ENCODE results near the gene SFXN5.

Gene SFXN5

GRCh38 chr2:72940786-72941185 is 130.7 kb downstream of the SFXN5 start:
- no peak for DNase-seq (ENCODE audit: low read depth)

GRCh38 chr2:72940361-72940760 is 131.2 kb downstream of the SFXN5 start:
- no peak for DNase-seq (ENCODE audit: low read depth)

- no peak for DNase-seq (ENCODE audit: low read depth)
These were observed 133.1 kb downstream of the SFXN5 start for GRCh38 chr2:72938455-72938854.

- DNase-seq (ENCODE audit: low read depth): no peak
These were observed 134.2 kb downstream of the SFXN5 start for GRCh38 chr2:72937356-72937669.

GRCh38 chr2:72936660-72937355 is 134.7 kb downstream of the SFXN5 start:
- DNase-seq (ENCODE audit: low read depth): no peak

- DNase-seq (ENCODE audit: low read depth): no peak
These were observed 135.9 kb downstream of the SFXN5 start for GRCh38 chr2:72935611-72935957.

GRCh38 chr2:72934683-72935610 is 136.6 kb downstream of the SFXN5 start:
- no peak for DNase-seq (ENCODE audit: low read depth)

GRCh38 chr2:72933646-72934151 is 137.8 kb downstream of the SFXN5 start:
- DNase-seq (ENCODE audit: low read depth): no peak

- DNase-seq (ENCODE audit: low read depth): no peak
These were observed 138.3 kb downstream of the SFXN5 start for GRCh38 chr2:72933207-72933606.

GRCh38 chr2:72932805-72933204 is 138.7 kb downstream of the SFXN5 start:
- no peak for DNase-seq (ENCODE audit: low read depth)

- no peak for DNase-seq (ENCODE audit: low read depth)
These were observed 139.3 kb downstream of the SFXN5 start for GRCh38 chr2:72932045-72932740.

- DNase-seq (ENCODE audit: low read depth): no peak
These were observed 140.1 kb downstream of the SFXN5 start for GRCh38 chr2:72931280-72931910.

- DNase-seq (ENCODE audit: low read depth): no peak
These were observed 142.5 kb downstream of the SFXN5 start for GRCh38 chr2:72929010-72929409.

GRCh38 chr2:72927619-72928550 is 143.6 kb downstream of the SFXN5 start:
- no peak for DNase-seq (ENCODE audit: low read depth)

GRCh38 chr2:72926811-72927465 is 144.6 kb downstream of the SFXN5 start:
- DNase-seq (ENCODE audit: low read depth): no peak

- DNase-seq (ENCODE audit: low read depth): no peak
These were observed 145.1 kb downstream of the SFXN5 start for GRCh38 chr2:72926368-72926767.

- no peak for DNase-seq (ENCODE audit: low read depth)
These were observed 146.1 kb downstream of the SFXN5 start for GRCh38 chr2:72925328-72925943.

- DNase-seq (ENCODE audit: low read depth): no peak
These were observed 146.9 kb downstream of the SFXN5 start for GRCh38 chr2:72924353-72925240.

- no peak for DNase-seq (ENCODE audit: low read depth)
These were observed 147.6 kb downstream of the SFXN5 start for GRCh38 chr2:72923833-72924352.

Measured in stimulated activated CD8-positive, alpha-beta memory T cell treated with anti-CD3 and anti-CD28 coated beads, Interleukin-15, amount 100 ng/mL, for 1 hour (primary cell).